Smooth muscle cell (in vitro differentiated cells): Measurements from ENCODE around the gene RAE1. TPM values are rescaled to one million over a fixed set of nuclear protein-coding genes. Genes with fewer than 3 reads are reported as not detected.

Experiments used
- DNase-seq: peaks from one replicate; lab custom pipeline; 2025; ENCODE audit not compliant: unreplicated experiment; lab: John Stamatoyannopoulos, UW
- H2AFZ ChIP-seq: fragments of 200-600 bp; sonication (generic); 2 replicates; pipeline ENCODE4 v1.6.0; 2016; ENCODE audit warnings: antibody characterized with exemption, low read depth, mild to moderate bottlenecking
- H3F3A ChIP-seq: fragments of 200-600 bp; sonication (generic); 2 replicates; pipeline ENCODE4 v1.6.0; 2017; ENCODE audit warnings: antibody characterized with exemption, low read depth
- H3K27ac ChIP-seq: fragments of 200-600 bp; sonication (generic); 2 replicates; pipeline ENCODE4 v1.5.1; 2016; ENCODE audit warnings: low read depth, mild to moderate bottlenecking
- H3K27me3 ChIP-seq: fragments of 200-600 bp; sonication (generic); 2 replicates; pipeline ENCODE4 v1.6.1; 2016; ENCODE audit warnings: low read depth, mild to moderate bottlenecking
- H3K36me3 ChIP-seq: fragments of 200-600 bp; sonication (generic); 2 replicates; pipeline ENCODE4 v1.5.1; 2016; ENCODE audit warnings: low read depth
- H3K4me1 ChIP-seq: fragments of 200-600 bp; sonication (generic); 2 replicates; pipeline ENCODE4 v1.5.1; 2016; ENCODE audit warnings: low read depth
- H3K4me2 ChIP-seq: fragments of 200-600 bp; sonication (generic); 2 replicates; pipeline ENCODE4 v1.6.0; 2016; ENCODE audit warnings: mild to moderate bottlenecking
- H3K4me3 ChIP-seq: fragments of 200-600 bp; sonication (generic); 2 replicates; pipeline ENCODE4 v1.5.1; 2016; ENCODE audit warnings: mild to moderate bottlenecking
- H3K79me2 ChIP-seq: fragments of 200-600 bp; sonication (generic); 2 replicates; pipeline ENCODE4 v1.6.0; 2016; ENCODE audit warnings: low read depth, mild to moderate bottlenecking
- H3K9ac ChIP-seq: fragments of 200-600 bp; sonication (generic); 2 replicates; pipeline ENCODE4 v1.6.0; 2016; ENCODE audit warnings: low read depth
- H3K9me3 ChIP-seq: fragments of 200-600 bp; sonication (generic); replicated peaks from 2 replicates; pipeline ENCODE4 v1.5.1; 2016; ENCODE audit warnings: low read depth
- H4K20me1 ChIP-seq: fragments of 200-600 bp; sonication (generic); 2 replicates; pipeline ENCODE4 v1.6.0; 2016; ENCODE audit warnings: low read depth
- CTCF ChIP-seq: fragments of 200-600 bp; sonication (generic); IDR thresholded peaks from 2 replicates; pipeline ENCODE4 v1.5.1; 2017; ENCODE audit warnings: borderline replicate concordance, mild to moderate bottlenecking, antibody characterized with exemption; ENCODE audit not compliant: insufficient read depth, poor library complexity, severe bottlenecking
- WGBS: methylation state at CpG from one replicate; pipeline ENCODE4 v1.1.7; 2016; ENCODE audit warnings: low lambda C conversion rate; 5-methylcytosine and 5-hydroxymethylcytosine counted together
- polyA plus RNA-seq: library from polyadenylated mRNA; unstranded; fragments of >200 nt; fragmentation: Nextera tagmentation; extraction: Ambion mirVana; gene quantifications from 2 replicates; pipeline ENCODE4 v1.2.1, GENCODE V29; 2016
- total RNA-seq: library from RNA; depleted of rRNA; stranded (reverse); fragments of >200 nt; gene quantifications from 2 replicates; pipeline ENCODE4 v1.2.3, GENCODE V29; 2014

The RAE1 gene
- total and polyA plus RNA-seq, 2 experiments from 2014 or later = 34.9 to 53.5 TPM

GRCh38 chr20:57369596-57369995 is 18.5 kb downstream of the RAE1 start:
- peaks cover 39% of the 10 kb centered on the region for H3K36me3 ChIP-seq
- no peaks in the 10 kb centered on the region for H3K4me1 ChIP-seq
- no peak overlapping the region for H2AFZ ChIP-seq
- no peaks in the 10 kb centered on the region for H3K27me3 ChIP-seq
- H3K27ac ChIP-seq = no peak overlapping the region
- no peak for TF ChIP-seq CTCF
- H3F3A ChIP-seq = no peaks in the 10 kb centered on the region
- H3K4me2 ChIP-seq = no peak overlapping the region
- no peak overlapping the region for H3K4me3 ChIP-seq
- H3K9me3 ChIP-seq = no peaks in the 10 kb centered on the region
- WGBS = 100% methylated on average over 3 of the region's 3 CpGs
- H3K9ac ChIP-seq = no peak overlapping the region
- H3K79me2 ChIP-seq = no peaks in the 10 kb centered on the region
- no peak for DNase-seq
- peaks cover 9% of the 10 kb centered on the region for H4K20me1 ChIP-seq

GRCh38 chr20:57370316-57370715 is 19.3 kb downstream of the RAE1 start:
- no peak overlapping the region for H3K9ac ChIP-seq
- no peak overlapping the region for H2AFZ ChIP-seq
- no peak overlapping the region for H3K4me2 ChIP-seq
- no peak for TF ChIP-seq CTCF
- H3K36me3 ChIP-seq = peaks cover 39% of the 10 kb centered on the region
- no peaks in the 10 kb centered on the region for H3K27me3 ChIP-seq
- no peak overlapping the region for H3K27ac ChIP-seq
- DNase-seq = no peak
- no peak overlapping the region for H3K4me3 ChIP-seq
- no peaks in the 10 kb centered on the region for H3K79me2 ChIP-seq
- no peaks in the 10 kb centered on the region for H3K4me1 ChIP-seq
- peaks cover 9% of the 10 kb centered on the region for H4K20me1 ChIP-seq
- 97% methylated on average over 9 of the region's 9 CpGs for WGBS
- H3F3A ChIP-seq = no peaks in the 10 kb centered on the region
- no peaks in the 10 kb centered on the region for H3K9me3 ChIP-seq

- WGBS = 98% methylated on average over 4 of the region's 4 CpGs
- H3K36me3 ChIP-seq = peaks cover 30% of the 10 kb centered on the region
- DNase-seq = no peak
These were observed 20.3 kb downstream of the RAE1 start for GRCh38 chr20:57371363-57371762.

More at GRCh38 chr20:57371363-57371762, 20.3 kb downstream of the RAE1 start:
- Histone ChIP-seq H3K4me1 (no peaks in the 10 kb centered on the region), H3K4me2 (no peak overlapping the region), H3K9ac (no peak overlapping the region), H3K27ac (no peak overlapping the region), H3F3A (no peaks in the 10 kb centered on the region), H3K27me3 (no peaks in the 10 kb centered on the region), H3K4me3 (no peak overlapping the region), H2AFZ (no peak overlapping the region), H3K79me2 (no peaks in the 10 kb centered on the region), H3K9me3 (no peaks in the 10 kb centered on the region), H4K20me1 (peaks cover 6% of the 10 kb centered on the region)
- TF ChIP-seq CTCF = no peak
